ENCODE measurements around the gene CABLES1.
A peak's percentile ranks its signal among the peaks of the same experiment; 100 is the strongest.
"Not testable (repeated sequence)": the region's sequence is repeated elsewhere in the genome, so short reads cannot be mapped to it uniquely, and the experiment has no call there.

Gene CABLES1

GRCh38 chr18:23241833-23242496, 106.7 kb downstream of the CABLES1 start:
- DNase-seq (ENCODE audit: low read depth) = not testable (repeated sequence)

- DNase-seq (ENCODE audit: low read depth) = no peak
Measured at GRCh38 chr18:23243178-23243577, 107.9 kb downstream of the CABLES1 start.

- DNase-seq (ENCODE audit: low read depth) = no peak
Measured at GRCh38 chr18:23243816-23244215, 108.5 kb downstream of the CABLES1 start.

- no peak for DNase-seq (ENCODE audit: low read depth)
Measured at GRCh38 chr18:23244401-23244800, 109.1 kb downstream of the CABLES1 start.

- DNase-seq (ENCODE audit: low read depth) = no peak
Measured at GRCh38 chr18:23245461-23245860, 110.2 kb downstream of the CABLES1 start.

GRCh38 chr18:23247331-23247730, 112.0 kb downstream of the CABLES1 start:
- DNase-seq (ENCODE audit: low read depth) = no peak

GRCh38 chr18:23247896-23248295, 112.6 kb downstream of the CABLES1 start:
- DNase-seq (ENCODE audit: low read depth) = no peak

- no peak for DNase-seq (ENCODE audit: low read depth)
Measured at GRCh38 chr18:23248826-23249225, 113.5 kb downstream of the CABLES1 start.

GRCh38 chr18:23249348-23249747, 114.1 kb downstream of the CABLES1 start:
- DNase-seq (ENCODE audit: low read depth) = no peak

- no peak for DNase-seq (ENCODE audit: low read depth)
Measured at GRCh38 chr18:23250893-23251656, 115.8 kb downstream of the CABLES1 start.

- no peak for DNase-seq (ENCODE audit: low read depth)
Measured at GRCh38 chr18:23253630-23254029, 118.3 kb downstream of the CABLES1 start.

GRCh38 chr18:23257137-23257536, 121.9 kb downstream of the CABLES1 start:
- DNase-seq (ENCODE audit: low read depth) = no peak

GRCh38 chr18:23257686-23258565, 122.6 kb downstream of the CABLES1 start:
- DNase-seq (ENCODE audit: low read depth) = no peak

GRCh38 chr18:23258566-23259469, 123.5 kb downstream of the CABLES1 start:
- no peak for DNase-seq (ENCODE audit: low read depth)

GRCh38 chr18:23259701-23260681, 124.7 kb downstream of the CABLES1 start:
- peak; percentile 21 for DNase-seq (ENCODE audit: low read depth)

- DNase-seq (ENCODE audit: low read depth) = no peak
Measured at GRCh38 chr18:23260926-23261590, 125.8 kb downstream of the CABLES1 start.

GRCh38 chr18:23263551-23264235, 128.4 kb downstream of the CABLES1 start:
- DNase-seq (ENCODE audit: low read depth) = no peak

GRCh38 chr18:23265682-23266399, 130.6 kb downstream of the CABLES1 start:
- DNase-seq (ENCODE audit: low read depth) = no peak
